ENCODE results near the gene RNASE8. TPM values are rescaled to one million over a fixed set of nuclear protein-coding genes. Genes with fewer than 3 reads are reported as not detected.

Gene RNASE8
- total RNA-seq, 1 experiment from 2014 or later = not detected

GRCh38 chr14:21072781-21073339, 15.2 kb downstream of the RNASE8 start (continued):
- TF ChIP-seq ZBTB43 (CRISPR knock-in tag; IDR thresholded peaks at IDR 0.05) (no peak), CREM (CRISPR knock-in tag; IDR thresholded peaks at IDR 0.05) (no peak), HMGXB4 (CRISPR knock-in tag; IDR thresholded peaks at IDR 0.05) (no peak), ZNF219 (CRISPR knock-in tag; IDR thresholded peaks at IDR 0.05; ENCODE audit: borderline replicate concordance) (no peak), HMGA2 (CRISPR knock-in tag; IDR thresholded peaks at IDR 0.05) (no peak), JUN (CRISPR knock-in tag; IDR thresholded peaks at IDR 0.05) (no peak), ATF6 (CRISPR knock-in tag; IDR thresholded peaks at IDR 0.05) (no peak), MYBL2 (CRISPR knock-in tag; IDR thresholded peaks at IDR 0.05) (no peak), USF1 (CRISPR knock-in tag; IDR thresholded peaks at IDR 0.05) (no peak)

GRCh38 chr14:21073921-21074320, 16.3 kb downstream of the RNASE8 start:
- no peaks in the 10 kb centered on the region for H3K9me3 Mint-ChIP-seq
- ATAC-seq (no peak), DNase-seq (ENCODE audit: low spot score) (no peak)
- no peaks in the 10 kb centered on the region for H3K27me3 Mint-ChIP-seq (ENCODE audit: low read depth)
- H3K4me1 Mint-ChIP-seq = peaks cover 17% of the 10 kb centered on the region
- no peak overlapping the region for H3K27ac Mint-ChIP-seq
- no peak overlapping the region for H3K4me3 Mint-ChIP-seq
- ChIA-PET POLR2A (no interaction called here), CTCF (interaction anchor here (1.9 to 4.6 kb wide), 3 partner anchors 17 to 59 kb away, joined by 7 to 165 read pairs (median 10); no protein-coding TSS in a partner anchor)
- H3K36me3 Mint-ChIP-seq = peaks cover 49% of the 10 kb centered on the region
- TF ChIP-seq ZNF512 (CRISPR knock-in tag; IDR thresholded peaks at IDR 0.05; ENCODE audit: borderline replicate concordance) (no peak), MLX (CRISPR knock-in tag; IDR thresholded peaks at IDR 0.05) (no peak), USF1 (CRISPR knock-in tag; IDR thresholded peaks at IDR 0.05) (no peak), TEAD4 (CRISPR knock-in tag; IDR thresholded peaks at IDR 0.05) (no peak), GABPB1 (CRISPR knock-in tag; IDR thresholded peaks at IDR 0.05) (no peak), STAT6 (CRISPR knock-in tag; conservative IDR thresholded peaks at IDR 0.05; ENCODE audit: low read depth) (no peak), ZNF232 (CRISPR knock-in tag; IDR thresholded peaks at IDR 0.05) (no peak), ATF3 (CRISPR knock-in tag; conservative IDR thresholded peaks at IDR 0.05) (no peak), NR3C1 (CRISPR knock-in tag; conservative IDR thresholded peaks at IDR 0.05; ENCODE audit: low read depth) (no peak), FOXP4 (CRISPR knock-in tag; IDR thresholded peaks at IDR 0.05) (no peak), PREB (CRISPR knock-in tag; IDR thresholded peaks at IDR 0.05; ENCODE audit: borderline replicate concordance) (no peak), ZNF416 (CRISPR knock-in tag; IDR thresholded peaks at IDR 0.05) (no peak)

Measured in WTC11 (cell line).